ENCODE data around the gene POU3F2.

POU3F2 gene

GRCh38 chr6:98831057-98831958 lies 3.1 kb upstream of the POU3F2 start:
- peak; percentile 44 for DNase-seq

DNA sequence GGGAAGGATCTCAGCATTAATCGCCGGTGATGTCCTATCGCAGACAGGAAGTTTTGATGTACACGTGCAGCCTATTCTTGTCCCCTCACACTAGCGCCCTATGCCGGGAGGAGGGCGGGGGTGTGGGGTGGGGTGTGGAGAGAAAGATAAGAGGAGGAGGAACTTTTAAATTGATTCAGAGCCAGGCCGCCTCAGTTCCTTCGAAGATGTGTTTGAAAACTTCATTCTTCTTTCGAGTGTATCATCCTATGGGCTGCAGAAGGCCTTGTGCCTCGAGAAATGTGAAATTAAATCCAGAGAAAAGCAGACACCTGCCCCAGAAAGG lies 2.5 kb upstream of the POU3F2 start:
- DNase-seq: no peak

DNA sequence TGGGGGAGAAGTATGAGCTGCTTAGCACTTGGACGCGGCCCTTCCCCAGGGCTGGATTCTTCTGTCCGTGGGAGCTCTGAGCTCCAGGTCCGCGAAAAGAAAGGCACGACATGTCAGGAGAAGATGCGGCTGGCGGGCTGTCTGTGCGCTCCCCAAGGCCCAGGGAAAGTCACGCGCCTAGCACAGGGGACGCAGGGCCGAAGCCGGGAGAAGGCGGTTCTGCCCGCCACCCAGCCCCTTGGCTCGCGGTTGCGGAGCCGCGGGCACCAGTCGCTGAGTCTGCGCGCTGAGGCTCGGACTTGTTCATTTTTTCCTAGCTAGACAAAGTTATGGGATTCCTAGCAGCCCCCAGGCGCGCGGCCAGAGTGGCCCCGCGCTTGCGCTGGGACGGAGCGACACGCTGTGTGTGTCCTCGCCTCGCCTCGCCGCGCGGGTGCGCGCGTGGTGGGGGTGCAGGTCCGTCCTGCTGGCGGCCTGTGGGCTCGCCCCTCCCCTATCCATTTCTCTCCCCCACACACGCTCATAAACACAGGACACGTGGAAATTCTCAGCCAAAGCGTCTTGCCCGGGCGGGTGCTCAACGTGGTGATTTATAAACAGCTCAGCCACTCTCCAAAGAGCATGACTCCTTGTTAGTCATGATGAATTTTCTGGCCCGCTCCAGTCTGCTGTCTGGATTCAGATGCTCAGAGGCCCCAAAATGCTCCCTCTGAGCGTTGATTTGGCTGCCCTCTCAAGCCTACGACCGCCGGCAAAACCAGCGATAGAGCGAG lies 1.9 kb upstream of the POU3F2 start:
- DNase-seq: peak; percentile 39

DNA sequence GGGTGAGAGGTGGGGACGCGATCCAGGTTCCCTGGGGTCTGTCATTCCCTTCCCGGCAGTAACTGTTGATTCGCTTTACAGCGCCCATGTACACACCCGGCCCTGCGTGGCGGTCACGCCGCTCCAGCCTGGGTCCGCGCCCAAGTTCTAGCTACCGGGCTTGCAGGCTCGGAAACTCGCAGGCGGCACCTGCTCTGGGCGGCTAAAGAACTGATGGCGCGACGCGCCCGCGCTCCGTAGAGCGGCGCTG lies 1.4 kb upstream of the POU3F2 start:
- peak; percentile 46 for DNase-seq

DNA sequence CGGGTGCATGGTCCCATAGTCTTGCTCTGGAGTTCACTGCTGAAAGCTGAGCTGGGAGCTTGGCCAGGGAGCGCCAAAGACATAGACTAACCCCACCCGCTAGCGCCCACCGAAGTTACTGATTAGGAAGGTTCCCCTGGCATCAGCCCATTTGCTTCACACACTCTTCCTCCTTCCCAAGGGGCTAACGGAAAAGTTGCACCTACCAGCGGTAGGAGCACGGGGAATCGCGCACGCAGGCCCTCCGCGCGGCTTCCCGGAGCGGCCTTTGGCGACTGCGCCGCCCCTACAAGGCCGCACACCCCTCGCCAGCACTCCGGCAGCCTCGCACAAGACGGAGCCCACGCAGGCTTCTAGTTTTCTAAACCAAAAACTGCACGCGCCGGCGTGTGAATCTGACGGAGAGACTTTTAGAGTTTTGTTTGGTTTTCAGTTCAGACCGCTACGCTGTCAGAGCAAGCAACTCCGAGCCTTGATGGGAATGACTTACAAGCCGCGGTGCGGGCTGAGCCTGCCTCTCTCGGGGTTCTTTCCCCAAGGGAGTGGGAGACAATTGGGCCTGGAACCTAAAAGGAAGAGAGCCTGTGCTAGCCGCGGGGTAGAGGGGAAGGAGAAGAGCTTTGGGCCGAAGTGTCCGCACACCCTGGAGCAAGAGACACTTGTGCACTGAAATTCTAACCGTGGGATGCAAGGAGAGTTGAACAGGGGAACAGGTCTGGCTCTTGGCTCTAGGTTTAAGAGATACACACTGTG lies 891 bp upstream of the POU3F2 start:
- DNase-seq: no peak

GRCh38 chr6:98835149-98836024 lies 1.0 kb downstream of the POU3F2 start:
- DNase-seq: peak; percentile 41

- DNase-seq: no peak
Observed at GRCh38 chr6:98836025-98836961, 1.9 kb downstream of the POU3F2 start.

DNA sequence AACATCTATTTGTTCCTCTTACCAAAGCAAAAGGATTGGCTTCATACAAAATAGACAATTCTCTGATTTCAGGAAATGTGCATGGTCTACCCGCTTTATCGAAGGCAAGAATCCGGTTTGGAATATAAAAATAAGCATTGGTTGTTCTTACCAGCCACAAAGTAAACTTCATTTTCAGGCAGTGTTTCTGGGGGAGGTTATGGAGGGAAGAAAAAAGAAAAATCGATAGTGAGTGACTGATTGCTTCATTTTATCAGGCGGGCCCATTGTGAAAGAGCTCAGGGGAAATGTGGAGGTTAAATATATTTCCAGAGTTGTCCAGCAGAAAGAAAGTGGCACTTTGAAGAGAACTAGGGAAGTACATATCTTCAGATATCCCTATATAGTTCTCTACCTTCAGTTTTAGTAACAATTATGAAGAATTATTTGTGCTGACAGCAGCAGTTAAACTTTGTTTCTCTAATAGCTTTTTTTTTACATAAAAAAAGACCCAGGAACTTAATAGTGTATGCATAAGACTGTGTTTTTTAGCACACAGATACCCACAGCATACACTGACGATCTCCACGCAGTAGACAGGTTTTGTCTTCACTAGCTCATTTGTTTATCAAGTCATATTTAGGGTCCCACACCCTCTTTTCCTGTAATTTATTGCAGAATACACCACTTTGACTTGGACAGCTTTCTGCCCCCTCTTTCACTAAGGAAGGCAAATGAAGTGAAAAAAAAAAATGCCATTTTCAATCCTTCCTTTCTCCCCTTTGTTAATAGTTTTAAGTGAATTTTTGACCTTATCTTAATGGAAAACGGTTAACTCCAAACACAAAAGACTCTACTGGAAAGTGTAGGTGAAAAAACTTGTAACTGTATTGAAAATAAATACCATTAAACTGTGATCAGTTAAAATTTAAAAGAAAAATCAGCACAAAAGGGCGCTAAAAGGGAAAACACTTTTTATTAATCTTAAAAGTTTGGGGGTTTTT lies 2.9 kb downstream of the POU3F2 start:
- DNase-seq: no peak

GRCh38 chr6:98838032-98838431 lies 3.7 kb downstream of the POU3F2 start:
- DNase-seq: no peak

DNA sequence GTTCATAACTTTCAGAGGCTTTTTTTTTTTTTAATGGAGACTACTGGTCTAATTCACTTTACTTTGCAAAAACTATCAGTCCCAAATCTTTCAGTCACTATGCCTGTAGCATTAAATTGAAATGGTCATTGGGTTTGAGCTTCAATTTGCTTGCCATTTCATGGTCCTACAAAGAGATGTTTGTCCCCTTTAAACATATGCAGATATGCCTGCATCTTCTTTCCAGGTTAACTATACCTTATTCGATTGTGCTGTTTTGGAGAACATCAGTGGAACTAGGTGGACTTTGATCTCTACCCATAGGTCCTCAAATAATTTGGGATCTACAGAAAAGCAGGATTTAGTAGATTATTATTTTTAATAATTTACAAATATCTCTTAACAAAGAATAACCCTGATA lies 4.6 kb downstream of the POU3F2 start:
- no peak for DNase-seq

DNA sequence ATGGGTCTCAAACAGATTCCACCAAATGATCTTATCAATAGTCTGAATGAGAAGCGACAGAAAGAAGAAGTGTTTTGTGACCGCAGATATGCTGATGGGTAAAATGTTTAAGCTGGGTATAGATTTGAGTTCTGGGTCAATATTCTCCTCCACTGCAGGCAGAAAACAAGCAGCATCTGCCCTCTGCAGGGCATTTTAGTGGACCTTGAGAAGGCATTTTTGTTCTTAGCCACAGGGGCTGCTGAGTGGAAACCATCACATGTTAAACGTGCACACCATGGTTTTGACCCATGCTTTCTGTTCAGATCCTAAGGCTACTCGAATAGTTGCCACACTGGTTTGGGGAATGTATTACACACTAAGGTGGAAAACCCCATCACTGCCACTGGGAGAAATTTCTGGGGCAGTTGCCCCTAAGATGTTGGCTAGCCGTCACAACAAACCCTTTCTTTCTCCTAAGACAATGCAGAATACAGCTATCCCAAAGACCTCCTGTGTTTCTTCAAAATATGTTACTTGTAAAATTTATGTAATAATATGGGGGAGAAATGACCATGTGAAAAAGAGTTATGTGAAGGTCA lies 5.5 kb downstream of the POU3F2 start:
- DNase-seq: no peak

GRCh38 chr6:98840385-98840784 lies 6.0 kb downstream of the POU3F2 start:
- no peak for DNase-seq

- no peak for DNase-seq
Observed at GRCh38 chr6:98840996-98841513, 6.7 kb downstream of the POU3F2 start.

- DNase-seq: no peak
Observed at GRCh38 chr6:98841621-98842341, 7.4 kb downstream of the POU3F2 start.

- DNase-seq: no peak
Observed at GRCh38 chr6:98842342-98843180, 8.2 kb downstream of the POU3F2 start.

GRCh38 chr6:98843271-98844243 lies 9.2 kb downstream of the POU3F2 start:
- no peak for DNase-seq
